Vagina (tissue), 2 donors: ENCODE measurements around the gene CHMP5. TPM values are rescaled to one million over a fixed set of nuclear protein-coding genes. Genes with fewer than 3 reads are reported as not detected.

Source experiments
- DNase-seq, 2 donors: peaks; one replicate each; pipeline ENCODE4 v3.0.0-alpha.2; 2017; ENCODE audit errors: extremely low spot score in 2 of 2
- H3K27ac ChIP-seq: fragments of 200-600 bp; sonication (generic); one replicate; pipeline ENCODE4 v1.5.1; 2019
- H3K27me3 ChIP-seq: fragments of 200-600 bp; sonication (generic); one replicate; pipeline ENCODE4 v1.5.1; 2019
- H3K36me3 ChIP-seq, 2 donors: fragments of 200-600 bp; sonication (generic); one replicate each; pipeline ENCODE4 v1.5.1; 2017 to 2019
- H3K4me1 ChIP-seq: fragments of 200-600 bp; sonication (generic); one replicate; pipeline ENCODE4 v1.5.1; 2019
- H3K4me3 ChIP-seq, 2 donors: fragments of 200-600 bp; sonication (generic); 1 replicate in 1 of 2; 2 replicates in 1 of 2; pipeline ENCODE4 v1.5.1; 2016 to 2019
- H3K9me3 ChIP-seq: fragments of 200-600 bp; sonication (generic); one replicate; pipeline ENCODE4 v1.5.1; 2019
- CTCF ChIP-seq, 3 experiments: fragments of 450-650 bp in 2 of 3; fragments of 200-600 bp in 1 of 3; sonication (generic) in 1 of 3; IDR thresholded peaks; one replicate each; pipeline ENCODE4 v1.5.1; 2017 to 2019; ENCODE audit warnings: antibody characterized with exemption in 3 of 3, mild to moderate bottlenecking in 2 of 3, moderate library complexity in 2 of 3
- POLR2A ChIP-seq, 2 donors: fragments of 450-650 bp; IDR thresholded peaks; one replicate each; pipeline ENCODE4 v1.6.1; 2017; ENCODE audit warnings: antibody characterized with exemption in 2 of 2, mild to moderate bottlenecking in 2 of 2, moderate library complexity in 2 of 2
- POLR2AphosphoS5 ChIP-seq, 2 donors: sonication (generic); formaldehyde crosslinking; IDR thresholded peaks; one replicate each; pipeline ENCODE4 v1.9.0; 2017; ENCODE audit warnings: antibody characterized with exemption in 2 of 2, mild to moderate bottlenecking in 2 of 2, low read depth in 1 of 2; ENCODE audit not compliant: insufficient read depth in 1 of 2
- intact Hi-C: fragments of 100-400 bp; cut with DNase I; formaldehyde crosslinking; loops from one replicate; pipeline ENCODE4 v1.15.1; 2023
- total RNA-seq: library from RNA; depleted of rRNA; stranded (reverse); fragments of >200 nt; gene quantifications from one replicate; pipeline ENCODE4 v1.2.3, GENCODE V29; 2016

Gene CHMP5
- total RNA-seq, 1 donor from 2014 or later, result 41.5 TPM

GRCh38 chr9:33255014-33255413, 9.8 kb upstream of the CHMP5 start:
- no peak for TF ChIP-seq CTCF (IDR thresholded peaks at IDR 0.05)
- TF ChIP-seq POLR2A (IDR thresholded peaks at IDR 0.05), result no peak
- TF ChIP-seq POLR2AphosphoS5 (IDR thresholded peaks at IDR 0.05; ENCODE audit: insufficient read depth in 1 of 2, low read depth in 1 of 2), result no peak

GRCh38 chr9:33255471-33255870, 9.4 kb upstream of the CHMP5 start:
- Histone ChIP-seq H3K4me1 (no peaks in the 10 kb centered on the region), H3K27ac (no peak overlapping the region), H3K27me3 (no peaks in the 10 kb centered on the region), H3K4me3 (no peak overlapping the region), H3K36me3 (peaks cover 0 to 75% of the 10 kb centered on the region in 2 donors), H3K9me3 (no peaks in the 10 kb centered on the region)
- TF ChIP-seq POLR2A (IDR thresholded peaks at IDR 0.05) (no peak), POLR2AphosphoS5 (IDR thresholded peaks at IDR 0.05; ENCODE audit: insufficient read depth in 1 of 2, low read depth in 1 of 2) (no peak), CTCF (IDR thresholded peaks at IDR 0.05) (no peak)
- DNase-seq, result no peak
- intact Hi-C loops, result no loop called here

More at GRCh38 chr9:33255014-33255413, 9.8 kb upstream of the CHMP5 start:
- H3K36me3 ChIP-seq, result peaks cover 0 to 70% of the 10 kb centered on the region in 2 donors
- H3K9me3 ChIP-seq, result no peaks in the 10 kb centered on the region
- H3K4me3 ChIP-seq, result no peak overlapping the region
- DNase-seq, result no peak
- H3K27ac ChIP-seq, result no peak overlapping the region
- intact Hi-C loops, result no loop called here
- no peaks in the 10 kb centered on the region for H3K27me3 ChIP-seq
- no peaks in the 10 kb centered on the region for H3K4me1 ChIP-seq

GRCh38 chr9:33256236-33256635, 8.6 kb upstream of the CHMP5 start:
- intact Hi-C loops, result no loop called here
- Histone ChIP-seq H3K9me3 (no peaks in the 10 kb centered on the region), H3K27ac (no peak overlapping the region), H3K4me1 (no peaks in the 10 kb centered on the region), H3K27me3 (no peaks in the 10 kb centered on the region), H3K36me3 (peaks cover 0 to 83% of the 10 kb centered on the region in 2 donors), H3K4me3 (no peak overlapping the region)
- TF ChIP-seq POLR2A (IDR thresholded peaks at IDR 0.05) (no peak), CTCF (IDR thresholded peaks at IDR 0.05) (no peak), POLR2AphosphoS5 (IDR thresholded peaks at IDR 0.05; ENCODE audit: insufficient read depth in 1 of 2, low read depth in 1 of 2) (no peak)
- DNase-seq, result no peak

- Histone ChIP-seq H3K27me3 (no peaks in the 10 kb centered on the region), H3K9me3 (no peaks in the 10 kb centered on the region), H3K4me1 (peaks cover 2% of the 10 kb centered on the region), H3K27ac (no peak overlapping the region), H3K36me3 (peaks cover 0 to 93% of the 10 kb centered on the region in 2 donors), H3K4me3 (no peak overlapping the region)
- no peak for DNase-seq
- no peak for TF ChIP-seq CTCF (IDR thresholded peaks at IDR 0.05)
- TF ChIP-seq POLR2A (IDR thresholded peaks at IDR 0.05), result no peak
- TF ChIP-seq POLR2AphosphoS5 (IDR thresholded peaks at IDR 0.05; ENCODE audit: insufficient read depth in 1 of 2, low read depth in 1 of 2), result no peak
- intact Hi-C loops, result no loop called here
Observed at GRCh38 chr9:33257276-33257675, 7.6 kb upstream of the CHMP5 start.

GRCh38 chr9:33260372-33260771, 4.5 kb upstream of the CHMP5 start:
- peaks cover 0 to 65% of the 10 kb centered on the region in 2 donors for H3K36me3 ChIP-seq
- H3K4me3 ChIP-seq, result no peak overlapping the region
- H3K27me3 ChIP-seq, result no peaks in the 10 kb centered on the region
- no peak overlapping the region for H3K27ac ChIP-seq
- no peak for DNase-seq
- no peaks in the 10 kb centered on the region for H3K9me3 ChIP-seq
- intact Hi-C loops, result no loop called here
- TF ChIP-seq POLR2AphosphoS5 (IDR thresholded peaks at IDR 0.05; ENCODE audit: insufficient read depth in 1 of 2, low read depth in 1 of 2), result no peak
- TF ChIP-seq POLR2A (IDR thresholded peaks at IDR 0.05), result no peak
- TF ChIP-seq CTCF (IDR thresholded peaks at IDR 0.05), result no peak
- H3K4me1 ChIP-seq, result peaks cover 21% of the 10 kb centered on the region
